ENCODE data around the gene IRF2.
A peak's percentile ranks its signal among the peaks of the same experiment; 100 is the strongest.

Gene IRF2

GRCh38 chr4:184428787-184429186 is 45.6 kb downstream of the IRF2 start:
- DNase-seq = no peak

GRCh38 chr4:184427687-184428086 is 46.7 kb downstream of the IRF2 start:
- DNase-seq = no peak

DNA sequence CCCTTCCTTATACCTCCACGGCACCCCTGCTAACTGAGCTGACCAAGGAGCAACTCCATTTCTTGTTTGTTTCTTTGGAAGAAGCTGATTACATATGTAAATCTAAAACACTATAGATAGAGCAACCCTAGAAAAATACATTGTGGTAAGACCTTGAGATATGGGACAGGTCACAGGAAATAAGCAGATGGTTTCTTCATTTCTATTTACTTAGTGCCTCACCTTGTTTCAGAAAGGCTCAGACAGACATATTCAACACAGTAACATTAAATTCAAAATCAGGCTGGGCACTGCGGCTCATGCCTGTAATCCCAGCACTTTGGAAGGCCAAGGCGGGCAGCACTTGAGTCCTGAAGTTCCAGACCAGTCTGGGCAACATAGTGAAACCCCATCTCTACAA is 47.3 kb downstream of the IRF2 start:
- no peak for DNase-seq

- DNase-seq = no peak
These were observed 49.2 kb downstream of the IRF2 start for GRCh38 chr4:184424993-184425758.

DNA sequence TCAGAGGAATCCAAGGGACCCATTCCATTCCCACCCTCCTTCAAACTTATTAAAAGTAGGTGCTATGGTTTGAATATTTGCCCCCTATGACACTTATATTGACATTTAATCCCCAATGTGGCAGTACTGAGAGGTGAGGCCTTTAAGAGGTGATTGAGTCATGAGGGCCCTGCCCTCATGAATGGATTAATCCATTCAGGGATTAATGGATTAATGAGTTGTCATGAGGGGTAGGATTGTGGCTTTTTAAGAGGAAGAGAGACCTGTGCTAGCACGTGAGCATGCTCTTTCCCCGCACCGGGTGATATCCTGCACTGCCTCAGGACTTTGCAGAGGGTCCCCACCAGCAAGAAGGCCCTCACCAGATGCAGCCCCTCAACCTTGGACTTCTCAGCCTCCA is 50.1 kb downstream of the IRF2 start:
- no peak for DNase-seq

DNA sequence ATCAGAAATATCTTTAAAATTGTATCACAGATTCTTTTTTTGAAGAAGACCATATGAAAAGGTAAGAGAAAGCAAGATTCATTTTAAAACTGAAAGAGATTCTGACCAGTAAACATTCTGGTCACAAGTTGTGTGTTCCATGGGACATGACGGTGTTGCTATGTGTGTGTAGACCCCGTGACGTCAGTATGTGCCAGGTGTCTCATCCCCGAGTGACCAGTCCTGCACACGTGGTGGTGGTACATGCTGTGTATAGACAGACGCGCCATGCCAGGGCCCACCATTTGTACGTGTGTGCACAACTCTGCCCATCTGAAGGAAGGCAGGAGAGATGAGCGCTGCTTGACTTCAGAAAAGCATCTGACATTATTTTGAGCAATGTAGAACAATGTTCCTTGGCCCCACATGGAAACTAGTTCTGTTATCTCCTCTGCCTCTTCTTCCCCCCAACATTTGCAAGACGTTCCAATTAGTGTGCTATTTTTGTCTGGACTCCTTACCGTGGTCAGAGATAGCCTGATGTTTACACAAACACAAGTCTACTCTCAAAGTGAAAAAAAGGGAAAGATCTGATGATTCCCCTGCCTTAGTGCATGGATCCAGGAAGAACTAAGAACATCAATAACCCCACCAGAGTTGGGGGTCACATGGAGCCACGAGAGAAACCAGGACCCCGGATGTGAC is 51.2 kb downstream of the IRF2 start:
- DNase-seq = no peak

- no peak for DNase-seq
These were observed 52.0 kb downstream of the IRF2 start for GRCh38 chr4:184422378-184422777.

GRCh38 chr4:184421533-184422155 is 52.7 kb downstream of the IRF2 start:
- peak; percentile 26 for DNase-seq

DNA sequence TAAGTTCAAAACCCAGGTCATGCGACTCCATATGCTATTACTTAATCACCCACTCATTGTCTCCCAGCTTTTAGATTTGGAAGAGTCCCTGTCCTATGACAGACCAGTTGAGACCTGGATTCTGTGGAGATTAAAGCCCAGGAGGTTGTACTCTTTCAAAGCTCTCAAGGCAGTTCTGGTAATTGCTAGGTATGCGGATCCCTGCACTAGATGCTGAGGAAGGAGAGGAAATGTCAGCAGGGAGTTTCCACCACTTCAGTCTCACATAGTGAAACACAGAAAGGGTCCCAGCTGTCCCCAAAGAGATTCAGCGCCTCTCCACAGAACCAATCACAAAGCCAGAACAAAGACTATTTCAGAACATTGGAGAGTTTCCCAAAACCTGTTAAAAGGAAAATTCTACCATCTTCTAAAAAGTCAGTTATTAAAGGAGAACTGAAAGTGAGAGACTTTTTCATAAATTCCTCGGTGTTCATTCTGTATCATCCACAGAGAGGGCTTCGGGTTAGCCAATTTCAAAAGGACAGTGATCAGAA is 53.4 kb downstream of the IRF2 start:
- no peak for DNase-seq

- peak; percentile 46 for DNase-seq
These were observed 53.9 kb downstream of the IRF2 start for GRCh38 chr4:184420402-184420801.

- no peak for DNase-seq
These were observed 54.4 kb downstream of the IRF2 start for GRCh38 chr4:184419976-184420375.

DNA sequence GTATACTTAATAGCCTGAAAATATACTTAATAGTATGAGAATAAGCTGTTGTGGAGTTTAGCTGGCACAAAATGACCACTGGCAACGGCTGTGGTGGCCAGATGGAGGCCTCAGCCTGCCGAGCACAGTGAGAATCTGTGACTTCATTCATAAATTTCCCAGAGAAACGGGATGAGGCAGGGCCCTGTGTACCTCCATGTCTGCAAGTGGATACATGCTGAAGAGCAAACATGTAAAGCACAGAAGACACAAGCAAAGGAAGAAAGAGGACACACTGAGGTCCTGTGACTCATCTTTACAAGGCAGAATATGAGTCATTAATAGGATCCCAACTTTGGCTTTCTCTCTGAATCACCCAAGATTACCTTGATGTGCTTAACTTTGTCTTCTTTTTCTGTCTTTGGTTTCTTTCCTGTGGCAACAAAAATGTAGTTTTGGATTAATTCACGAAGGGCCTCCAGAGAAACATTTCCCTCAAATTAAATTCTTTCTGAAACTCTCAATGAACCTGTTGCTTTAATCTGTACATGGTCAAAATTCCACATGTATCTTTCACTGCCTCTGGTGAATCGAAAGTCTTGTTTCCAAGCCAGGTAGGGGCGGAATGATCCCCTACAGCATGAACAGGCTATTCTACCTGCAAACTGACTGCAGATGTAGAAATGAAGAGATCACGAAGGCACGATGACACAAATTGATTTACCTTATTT is 56.4 kb downstream of the IRF2 start:
- no peak for DNase-seq

DNA sequence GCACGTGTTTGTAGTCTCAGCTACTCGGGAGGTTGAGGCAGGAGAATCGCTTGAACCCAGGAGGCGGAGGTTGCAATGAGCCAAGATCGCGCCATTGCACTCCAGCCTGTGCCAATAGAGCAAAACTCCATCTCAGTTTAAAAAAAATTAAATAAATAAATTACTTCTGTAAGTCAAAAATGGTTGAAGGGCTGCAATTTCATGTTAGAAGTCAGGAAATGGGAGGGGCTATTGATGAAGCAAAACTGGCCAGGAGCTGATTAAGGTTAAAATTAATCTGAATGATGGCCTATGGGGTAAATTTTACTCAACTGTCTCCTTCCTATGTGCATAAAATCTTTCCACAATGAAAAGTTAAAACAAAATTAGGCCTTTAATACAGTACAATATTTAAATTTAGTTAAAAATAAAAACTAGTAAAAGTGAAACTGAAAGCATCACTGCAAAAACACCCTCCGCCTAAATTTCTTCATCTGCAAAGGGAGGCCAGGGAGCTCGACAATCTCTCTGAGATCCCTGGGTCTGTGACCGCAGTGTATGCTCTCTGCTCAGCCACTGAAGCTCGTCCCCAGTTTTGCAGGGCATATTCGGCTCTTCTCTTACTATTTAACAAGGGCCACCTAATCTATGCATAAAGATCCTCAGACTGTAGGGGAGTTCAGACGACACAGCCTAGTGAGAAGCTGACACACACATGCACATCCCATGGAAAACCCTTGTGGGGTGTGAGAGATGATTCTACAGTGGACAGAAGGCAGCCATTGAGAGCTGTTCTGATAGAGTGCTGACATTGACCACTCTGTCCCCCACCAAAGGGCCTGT is 57.2 kb downstream of the IRF2 start:
- peak; percentile 69 for DNase-seq

DNA sequence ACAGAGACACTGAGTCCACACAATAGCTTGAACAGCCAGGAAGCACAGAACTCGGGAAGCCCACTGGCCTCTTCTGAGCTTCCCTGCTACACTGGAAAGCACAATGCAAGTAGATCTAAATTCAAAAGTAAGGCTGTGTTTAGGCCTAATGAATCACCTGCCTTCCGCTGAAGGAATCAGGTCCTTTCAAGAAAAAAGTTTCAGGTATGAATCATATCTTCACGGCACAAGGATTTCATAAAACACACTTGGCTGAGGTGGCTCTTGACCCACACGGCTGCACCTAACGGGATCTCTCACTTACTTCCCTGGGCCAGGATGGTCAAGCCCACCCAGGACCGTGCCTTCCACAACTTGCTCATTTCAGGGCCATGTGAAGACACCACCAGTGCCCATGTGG is 59.3 kb downstream of the IRF2 start:
- no peak for DNase-seq

DNA sequence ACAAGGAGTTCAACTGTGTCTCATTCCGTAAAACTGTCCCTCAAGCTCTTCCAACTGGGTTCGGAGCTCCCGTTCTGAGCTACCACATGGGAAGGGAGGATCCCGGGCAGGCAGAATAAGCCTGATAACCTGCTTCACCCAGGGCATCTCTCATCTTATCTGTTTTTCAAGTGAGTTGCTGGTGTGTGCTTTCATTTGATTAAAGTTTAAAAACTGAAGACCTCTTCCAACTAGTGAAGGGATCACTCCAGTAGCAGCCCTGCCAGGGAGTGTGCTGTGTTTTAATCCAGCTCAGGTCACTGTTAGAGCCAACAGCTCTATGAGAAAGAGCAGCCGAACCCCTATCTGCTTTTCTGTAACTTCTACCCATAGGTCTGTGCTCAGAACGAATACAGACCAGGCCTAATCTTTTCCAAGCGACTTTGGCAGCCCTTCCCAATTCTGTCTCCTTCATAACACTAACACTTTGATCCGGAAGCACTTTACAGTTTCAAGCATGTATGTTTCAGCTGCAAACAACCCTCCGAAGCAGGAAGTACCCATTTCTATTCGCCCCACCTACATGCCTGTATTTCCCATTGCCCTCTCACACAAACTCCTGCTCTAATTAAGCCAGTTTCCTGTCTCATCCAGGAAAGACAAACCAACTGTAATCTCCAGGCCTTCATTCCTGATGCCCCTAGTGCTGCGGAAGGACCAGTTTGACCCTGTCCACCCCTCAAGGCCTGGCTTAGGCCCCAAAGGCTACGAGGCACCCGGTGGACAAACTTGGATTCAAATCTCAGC is 60.9 kb downstream of the IRF2 start:
- DNase-seq = no peak

- DNase-seq = no peak
These were observed 63.6 kb downstream of the IRF2 start for GRCh38 chr4:184410748-184411147.

DNA sequence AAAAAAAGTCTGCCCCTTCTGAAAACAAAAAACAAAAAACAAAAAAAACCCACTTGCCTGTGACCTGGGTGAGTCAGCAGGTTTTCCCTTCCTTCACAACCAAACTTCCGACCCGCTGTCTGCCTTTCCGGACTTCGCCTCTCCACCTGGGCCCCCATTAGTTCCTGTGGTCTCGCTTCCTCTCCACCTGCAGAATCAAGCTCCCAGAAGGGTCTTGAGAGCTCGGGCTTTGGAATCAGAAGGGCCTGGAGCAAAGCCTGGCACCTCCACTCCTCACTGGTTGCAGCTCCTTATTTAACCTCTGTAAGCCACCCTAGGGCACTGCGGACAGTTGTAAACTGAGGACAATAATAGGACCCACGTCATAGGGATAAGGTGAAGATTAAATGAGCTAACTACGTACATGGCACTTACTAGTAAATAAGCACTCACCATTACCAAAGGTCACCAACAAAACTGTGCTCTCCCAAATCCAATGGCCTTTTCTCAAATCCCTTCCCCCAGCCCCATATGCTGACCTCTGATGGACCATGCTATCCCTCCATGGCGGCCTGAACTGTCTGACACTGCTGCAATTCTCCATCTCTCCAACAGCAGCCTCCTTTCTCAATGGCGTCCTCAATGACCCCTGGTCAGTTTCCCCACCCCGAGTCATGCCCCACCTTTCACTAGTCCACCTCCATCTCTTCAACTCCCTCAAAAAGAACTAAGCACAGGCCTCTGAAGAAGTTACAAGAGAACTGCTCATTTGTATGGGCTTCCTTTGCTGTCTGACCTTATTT is 64.2 kb downstream of the IRF2 start:
- DNase-seq = peak; percentile 24

- no peak for DNase-seq
These were observed 64.8 kb downstream of the IRF2 start for GRCh38 chr4:184409502-184409901.

DNA sequence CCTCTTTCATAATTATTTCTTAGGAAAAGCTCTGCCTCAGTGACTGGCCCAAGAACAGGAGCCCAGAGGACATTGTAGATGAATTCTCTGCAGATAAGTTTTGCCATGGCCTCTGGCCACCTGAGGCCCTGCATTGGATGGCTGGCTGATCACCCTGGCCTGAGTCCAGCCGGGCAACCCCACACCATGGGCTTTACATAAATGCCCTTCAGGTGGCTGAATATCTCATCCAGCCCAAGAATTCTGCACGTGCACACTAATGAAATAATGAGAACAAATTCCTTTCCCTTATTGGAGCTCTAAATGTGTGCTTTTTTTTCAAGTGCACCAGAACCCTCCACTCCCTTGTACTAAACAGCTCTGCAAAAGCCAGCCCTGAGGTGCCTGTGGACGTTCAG is 65.7 kb downstream of the IRF2 start:
- DNase-seq = no peak

- DNase-seq = no peak
These were observed 66.2 kb downstream of the IRF2 start for GRCh38 chr4:184408021-184408683.
